SK-N-MC (cell line): ENCODE data around the gene SLC5A8.

Experiments
- EZH2 ChIP-seq: fragments of 200-600 bp; sonication (generic); IDR thresholded peaks from one replicate; pipeline ENCODE4 v1.6.1; 2017; ENCODE audit warnings: antibody characterized with exemption
- FOXP2 ChIP-seq: optimal IDR thresholded peaks from 2 replicates; pipeline ENCODE3; 2011; ENCODE audit warnings: mild to moderate bottlenecking, moderate library complexity; ENCODE audit not compliant: insufficient read depth; ENCODE audit errors: extremely low read length, control extremely low read depth
- POLR2AphosphoS5 ChIP-seq: IDR thresholded peaks from 2 replicates; pipeline ENCODE4 v1.6.1; 2012; ENCODE audit warnings: mild to moderate bottlenecking, low read depth, low read length, borderline replicate concordance

- TF ChIP-seq EZH2 (no peak), POLR2AphosphoS5 (no peak), FOXP2 (no peak)
Observed at GRCh38 chr12:101229841-101230241, 19.8 kb upstream of the SLC5A8 start.
